ENCODE measurements around the gene NEBL. TPM values are rescaled to one million over a fixed set of nuclear protein-coding genes. Genes with fewer than 3 reads are reported as not detected.

Gene NEBL
- total RNA-seq, 1 experiment from 2014 or later: 16.6 TPM

- POLR2A ChIA-PET: no interaction called here
- Histone ChIP-seq H3K9me3 (ENCODE audit: control insufficient read depth in 1 of 2, insufficient read depth in 1 of 2, low read depth in 1 of 2, low read length in 2 of 2) (no peaks in the 10 kb centered on the region; a peak in 1 of 4 replicates), H3K4me2 (ENCODE audit: low read length) (no peak overlapping the region), H3K27ac (ENCODE audit: low read depth, low read length) (no peak overlapping the region), H3K9ac (ENCODE audit: low read length) (no peak overlapping the region), H4K20me1 (ENCODE audit: insufficient read depth) (no peaks in the 10 kb centered on the region), H2AFZ (ENCODE audit: low read depth, low read length, poor library complexity, severe bottlenecking) (no peak overlapping the region), H3K9me2 (ENCODE audit: insufficient read depth) (no peaks in the 10 kb centered on the region), H3K4me1 (ENCODE audit: control insufficient read depth in 1 of 2, insufficient read depth in 2 of 2, low read length in 2 of 2) (no peaks in the 10 kb centered on the region), H3K79me2 (ENCODE audit: insufficient read depth, low read length) (no peaks in the 10 kb centered on the region), H3K27me3 (ENCODE audit: insufficient read depth, low read length) (no peaks in the 10 kb centered on the region), H3K36me3 (ENCODE audit: control insufficient read depth in 1 of 2, insufficient read depth in 2 of 2, low read length in 2 of 2) (no peaks in the 10 kb centered on the region), H3K4me3 (replicated peaks in 1 of 2; ENCODE audit: low read depth in 1 of 2, low read length in 2 of 2) (no peak overlapping the region)
- BruUV-seq (replicated peaks): no TSS peak
- ATAC-seq: no peak
- intact Hi-C loops (cut with micrococcal nuclease): no loop called here
- CTCF ChIA-PET: no interaction called here
- no peak for TF ChIP-seq MAX (IDR thresholded peaks at IDR 0.05)
- no peak for TF ChIP-seq SRF (IDR thresholded peaks at IDR 0.05; ENCODE audit: low read depth)
- no peak for TF ChIP-seq YY1 (IDR thresholded peaks at IDR 0.05; ENCODE audit: extremely low read depth, insufficient replicate concordance, low read depth, low read length)
- no peak for TF ChIP-seq SIN3A (IDR thresholded peaks at IDR 0.05; ENCODE audit: low read depth)
- no peak for TF ChIP-seq POLR2A (IDR thresholded peaks at IDR 0.05; ENCODE audit: borderline replicate concordance, extremely low read depth, insufficient read depth, insufficient read length)
- TF ChIP-seq JUND (IDR thresholded peaks at IDR 0.05): no peak
- RAD21 ChIA-PET (ENCODE audit: low non-redundant PET in 1 of 2, low total read pairs in 2 of 2, uncharacterized antibody in 2 of 2, unreplicated experiment in 2 of 2): no interaction called here
- DNase-seq (ENCODE audit: low read depth, low spot score): no peak
Observed at GRCh38 chr10:20743942-20744341, 153.2 kb downstream of the NEBL start.

GRCh38 chr10:20742737-20743541 is 154.2 kb downstream of the NEBL start:
- H3K4me3 ChIP-seq (replicated peaks in 1 of 2; ENCODE audit: low read depth in 1 of 2, low read length in 2 of 2): no peak overlapping the region
- ChIA-PET POLR2A (no interaction called here), CTCF (no interaction called here), RAD21 (ENCODE audit: low non-redundant PET in 1 of 2, low total read pairs in 2 of 2, uncharacterized antibody in 2 of 2, unreplicated experiment in 2 of 2) (no interaction called here)
- no peak overlapping the region for H2AFZ ChIP-seq (ENCODE audit: low read depth, low read length, poor library complexity, severe bottlenecking)
- H3K9ac ChIP-seq (ENCODE audit: low read length): no peak overlapping the region
- no peak overlapping the region for H3K27ac ChIP-seq (ENCODE audit: low read depth, low read length)
- H3K79me2 ChIP-seq (ENCODE audit: insufficient read depth, low read length): no peaks in the 10 kb centered on the region
- intact Hi-C loops (cut with micrococcal nuclease): no loop called here
- H3K9me2 ChIP-seq (ENCODE audit: insufficient read depth): no peaks in the 10 kb centered on the region
- no peaks in the 10 kb centered on the region for H3K4me1 ChIP-seq (ENCODE audit: control insufficient read depth in 1 of 2, insufficient read depth in 2 of 2, low read length in 2 of 2)
- no peaks in the 10 kb centered on the region for H4K20me1 ChIP-seq (ENCODE audit: insufficient read depth)
- BruUV-seq (replicated peaks): no TSS peak
- no peaks in the 10 kb centered on the region for H3K9me3 ChIP-seq (ENCODE audit: control insufficient read depth in 1 of 2, insufficient read depth in 1 of 2, low read depth in 1 of 2, low read length in 2 of 2)
- DNase-seq (ENCODE audit: low read depth, low spot score) (no peak), ATAC-seq (no peak)
- H3K36me3 ChIP-seq (ENCODE audit: control insufficient read depth in 1 of 2, insufficient read depth in 2 of 2, low read length in 2 of 2): no peaks in the 10 kb centered on the region
- TF ChIP-seq CBX3 (IDR thresholded peaks at IDR 0.05; ENCODE audit: low read depth): no peak
- no peak for TF ChIP-seq POLR2AphosphoS5 (IDR thresholded peaks at IDR 0.05; ENCODE audit: low read depth, low read length)
- no peak for TF ChIP-seq CTCF (IDR thresholded peaks at IDR 0.05 in 2 of 3, conservative IDR thresholded peaks at IDR 0.05 in 1 of 3; ENCODE audit: borderline replicate concordance in 1 of 3, insufficient read depth in 1 of 3, low read depth in 2 of 3, low read length in 2 of 3)
- no peak for TF ChIP-seq MAX (IDR thresholded peaks at IDR 0.05)
- no peak for TF ChIP-seq EZH2phosphoT487 (IDR thresholded peaks at IDR 0.05; ENCODE audit: borderline replicate concordance)
- no peak for TF ChIP-seq FOSL1 (IDR thresholded peaks at IDR 0.05; ENCODE audit: low read depth)
- TF ChIP-seq EZH2 (IDR thresholded peaks at IDR 0.05): no peak
- no peak for TF ChIP-seq ELF1 (IDR thresholded peaks at IDR 0.05; ENCODE audit: borderline replicate concordance, low read depth)
- no peak for TF ChIP-seq CEBPB (IDR thresholded peaks at IDR 0.05; ENCODE audit: low read depth)
- TF ChIP-seq ZNF274 (IDR thresholded peaks at IDR 0.05; ENCODE audit: low read depth, low read length): no peak
- TF ChIP-seq SRF (IDR thresholded peaks at IDR 0.05; ENCODE audit: low read depth): no peak
- TF ChIP-seq ZFX (IDR thresholded peaks at IDR 0.05): no peak
- TF ChIP-seq ZBTB33 (IDR thresholded peaks at IDR 0.05; ENCODE audit: extremely low read depth, insufficient replicate concordance, low read length): no peak
- no peaks in the 10 kb centered on the region for H3K27me3 ChIP-seq (ENCODE audit: insufficient read depth, low read length)
- H3K4me2 ChIP-seq (ENCODE audit: low read length): no peak overlapping the region

Data from HCT116 (cell line).